ENCODE data around the gene NT5DC2. TPM values are rescaled to one million over a fixed set of nuclear protein-coding genes. Genes with fewer than 3 reads are reported as not detected.

Gene NT5DC2
- polyA plus RNA-seq, 1 donor, result 67.6 TPM

- no CpG with 5 or more reads among the region's 18 CpGs for WGBS (ENCODE audit: insufficient coverage, low lambda C conversion rate)
- Histone ChIP-seq H3K9me3 (ENCODE audit: control insufficient read depth, low read depth, low read length) (no peaks in the 10 kb centered on the region), H3K36me3 (ENCODE audit: control insufficient read depth, insufficient read depth, low read length) (peaks cover 44% of the 10 kb centered on the region), H3K27ac (ENCODE audit: low read length) (no peak overlapping the region), H3K4me3 (ENCODE audit: low read length) (no peak overlapping the region), H3K27me3 (ENCODE audit: control insufficient read depth, insufficient read depth, low read length) (no peaks in the 10 kb centered on the region), H3K4me1 (ENCODE audit: control insufficient read depth, insufficient read depth, low read length) (no peaks in the 10 kb centered on the region)
- no peak for DNase-seq
Observed at GRCh38 chr3:52524258-52524751, 9.4 kb downstream of the NT5DC2 start.

GRCh38 chr3:52523386-52524257 is 10.0 kb downstream of the NT5DC2 start:
- H3K27ac ChIP-seq (ENCODE audit: low read length), result no peak overlapping the region
- peaks cover under 1% of the 10 kb centered on the region for H3K4me1 ChIP-seq (ENCODE audit: control insufficient read depth, insufficient read depth, low read length)
- no CpG with 5 or more reads among the region's 26 CpGs for WGBS (ENCODE audit: insufficient coverage, low lambda C conversion rate)
- H3K36me3 ChIP-seq (ENCODE audit: control insufficient read depth, insufficient read depth, low read length), result peaks cover 38% of the 10 kb centered on the region
- no peak overlapping the region for H3K4me3 ChIP-seq (ENCODE audit: low read length)
- DNase-seq, result no peak
- no peaks in the 10 kb centered on the region for H3K27me3 ChIP-seq (ENCODE audit: control insufficient read depth, insufficient read depth, low read length)
- H3K9me3 ChIP-seq (ENCODE audit: control insufficient read depth, low read depth, low read length), result no peaks in the 10 kb centered on the region

- Histone ChIP-seq H3K36me3 (ENCODE audit: control insufficient read depth, insufficient read depth, low read length) (peaks cover 31% of the 10 kb centered on the region), H3K4me3 (ENCODE audit: low read length) (no peak overlapping the region), H3K4me1 (ENCODE audit: control insufficient read depth, insufficient read depth, low read length) (peaks cover 6% of the 10 kb centered on the region), H3K27me3 (ENCODE audit: control insufficient read depth, insufficient read depth, low read length) (no peaks in the 10 kb centered on the region), H3K9me3 (ENCODE audit: control insufficient read depth, low read depth, low read length) (peaks cover 3% of the 10 kb centered on the region), H3K27ac (ENCODE audit: low read length) (no peak overlapping the region)
- DNase-seq, result no peak
- WGBS (ENCODE audit: insufficient coverage, low lambda C conversion rate), result no CpG with 5 or more reads among the region's 14 CpGs
Observed at GRCh38 chr3:52522651-52523251, 10.9 kb downstream of the NT5DC2 start.

- Histone ChIP-seq H3K4me1 (ENCODE audit: control insufficient read depth, insufficient read depth, low read length) (peaks cover 6% of the 10 kb centered on the region), H3K27me3 (ENCODE audit: control insufficient read depth, insufficient read depth, low read length) (no peaks in the 10 kb centered on the region), H3K4me3 (ENCODE audit: low read length) (no peak overlapping the region), H3K36me3 (ENCODE audit: control insufficient read depth, insufficient read depth, low read length) (peaks cover 24% of the 10 kb centered on the region), H3K27ac (ENCODE audit: low read length) (no peak overlapping the region), H3K9me3 (ENCODE audit: control insufficient read depth, low read depth, low read length) (peaks cover 3% of the 10 kb centered on the region)
- no peak for DNase-seq
- WGBS (ENCODE audit: insufficient coverage, low lambda C conversion rate), result no CpG with 5 or more reads among the region's 33 CpGs
Observed at GRCh38 chr3:52521881-52522650, 11.6 kb downstream of the NT5DC2 start.

- Histone ChIP-seq H3K27ac (ENCODE audit: low read length) (no peak overlapping the region), H3K9me3 (ENCODE audit: control insufficient read depth, low read depth, low read length) (peaks cover 3% of the 10 kb centered on the region), H3K36me3 (ENCODE audit: control insufficient read depth, insufficient read depth, low read length) (peaks cover 20% of the 10 kb centered on the region), H3K27me3 (ENCODE audit: control insufficient read depth, insufficient read depth, low read length) (no peaks in the 10 kb centered on the region), H3K4me1 (ENCODE audit: control insufficient read depth, insufficient read depth, low read length) (peaks cover 6% of the 10 kb centered on the region), H3K4me3 (ENCODE audit: low read length) (no peak overlapping the region)
- no CpG with 5 or more reads among the region's 8 CpGs for WGBS (ENCODE audit: insufficient coverage, low lambda C conversion rate)
- no peak for DNase-seq
Observed at GRCh38 chr3:52521488-52521824, 12.2 kb downstream of the NT5DC2 start.

- H3K36me3 ChIP-seq (ENCODE audit: control insufficient read depth, insufficient read depth, low read length), result peaks cover 14% of the 10 kb centered on the region
- peaks cover 6% of the 10 kb centered on the region for H3K4me1 ChIP-seq (ENCODE audit: control insufficient read depth, insufficient read depth, low read length)
- WGBS (ENCODE audit: insufficient coverage, low lambda C conversion rate), result no CpG with 5 or more reads among the region's 20 CpGs
- H3K9me3 ChIP-seq (ENCODE audit: control insufficient read depth, low read depth, low read length), result peaks cover 3% of the 10 kb centered on the region
- H3K4me3 ChIP-seq (ENCODE audit: low read length), result no peak overlapping the region
- no peak for DNase-seq
- no peaks in the 10 kb centered on the region for H3K27me3 ChIP-seq (ENCODE audit: control insufficient read depth, insufficient read depth, low read length)
- H3K27ac ChIP-seq (ENCODE audit: low read length), result no peak overlapping the region
Observed at GRCh38 chr3:52520716-52521487, 12.8 kb downstream of the NT5DC2 start.

GRCh38 chr3:52520141-52520667 is 13.5 kb downstream of the NT5DC2 start:
- Histone ChIP-seq H3K36me3 (ENCODE audit: control insufficient read depth, insufficient read depth, low read length) (peaks cover 12% of the 10 kb centered on the region), H3K27me3 (ENCODE audit: control insufficient read depth, insufficient read depth, low read length) (no peaks in the 10 kb centered on the region), H3K27ac (ENCODE audit: low read length) (no peak overlapping the region), H3K4me3 (ENCODE audit: low read length) (no peak overlapping the region), H3K4me1 (ENCODE audit: control insufficient read depth, insufficient read depth, low read length) (peaks cover 6% of the 10 kb centered on the region), H3K9me3 (ENCODE audit: control insufficient read depth, low read depth, low read length) (peaks cover 3% of the 10 kb centered on the region)
- no peak for DNase-seq
- no CpG with 5 or more reads among the region's 14 CpGs for WGBS (ENCODE audit: insufficient coverage, low lambda C conversion rate)

GRCh38 chr3:52519445-52520140 is 14.1 kb downstream of the NT5DC2 start:
- no peak for DNase-seq
- WGBS (ENCODE audit: insufficient coverage, low lambda C conversion rate), result no CpG with 5 or more reads among the region's 22 CpGs
- Histone ChIP-seq H3K27me3 (ENCODE audit: control insufficient read depth, insufficient read depth, low read length) (no peaks in the 10 kb centered on the region), H3K9me3 (ENCODE audit: control insufficient read depth, low read depth, low read length) (peaks cover 3% of the 10 kb centered on the region), H3K4me1 (ENCODE audit: control insufficient read depth, insufficient read depth, low read length) (peaks cover 6% of the 10 kb centered on the region), H3K27ac (ENCODE audit: low read length) (no peak overlapping the region), H3K36me3 (ENCODE audit: control insufficient read depth, insufficient read depth, low read length) (peaks cover 12% of the 10 kb centered on the region), H3K4me3 (ENCODE audit: low read length) (no peak overlapping the region)

- WGBS (ENCODE audit: insufficient coverage, low lambda C conversion rate), result no CpG with 5 or more reads among the region's 50 CpGs
- Histone ChIP-seq H3K27me3 (ENCODE audit: control insufficient read depth, insufficient read depth, low read length) (no peaks in the 10 kb centered on the region), H3K4me3 (ENCODE audit: low read length) (peak overlapping the region; percentile 14), H3K4me1 (ENCODE audit: control insufficient read depth, insufficient read depth, low read length) (peaks cover 6% of the 10 kb centered on the region), H3K27ac (ENCODE audit: low read length) (no peak overlapping the region), H3K9me3 (ENCODE audit: control insufficient read depth, low read depth, low read length) (peaks cover 3% of the 10 kb centered on the region), H3K36me3 (ENCODE audit: control insufficient read depth, insufficient read depth, low read length) (peaks cover 6% of the 10 kb centered on the region)
- peak in 1 of 2 donors; percentile 48 for DNase-seq
Observed at GRCh38 chr3:52518723-52519444, 14.8 kb downstream of the NT5DC2 start.

All from large intestine (tissue), 3 donors.